Vagina (tissue), 2 donors: ENCODE results near the gene SLFN5. TPM values are rescaled to one million over a fixed set of nuclear protein-coding genes. Genes with fewer than 3 reads are reported as not detected.

Experiments used
- DNase-seq, 2 donors: peaks; one replicate each; pipeline ENCODE4 v3.0.0-alpha.2; 2017; ENCODE audit errors: extremely low spot score in 2 of 2
- H3K27ac ChIP-seq: fragments of 200-600 bp; sonication (generic); one replicate; pipeline ENCODE4 v1.5.1; 2019
- H3K27me3 ChIP-seq: fragments of 200-600 bp; sonication (generic); one replicate; pipeline ENCODE4 v1.5.1; 2019
- H3K36me3 ChIP-seq, 2 donors: fragments of 200-600 bp; sonication (generic); one replicate each; pipeline ENCODE4 v1.5.1; 2017 to 2019
- H3K4me1 ChIP-seq: fragments of 200-600 bp; sonication (generic); one replicate; pipeline ENCODE4 v1.5.1; 2019
- H3K4me3 ChIP-seq, 2 donors: fragments of 200-600 bp; sonication (generic); 1 replicate in 1 of 2; 2 replicates in 1 of 2; pipeline ENCODE4 v1.5.1; 2016 to 2019
- H3K9me3 ChIP-seq: fragments of 200-600 bp; sonication (generic); one replicate; pipeline ENCODE4 v1.5.1; 2019
- CTCF ChIP-seq, 3 experiments: fragments of 450-650 bp in 2 of 3; fragments of 200-600 bp in 1 of 3; sonication (generic) in 1 of 3; IDR thresholded peaks; one replicate each; pipeline ENCODE4 v1.5.1; 2017 to 2019; ENCODE audit warnings: antibody characterized with exemption in 3 of 3, mild to moderate bottlenecking in 2 of 3, moderate library complexity in 2 of 3
- POLR2A ChIP-seq, 2 donors: fragments of 450-650 bp; IDR thresholded peaks; one replicate each; pipeline ENCODE4 v1.6.1; 2017; ENCODE audit warnings: antibody characterized with exemption in 2 of 2, mild to moderate bottlenecking in 2 of 2, moderate library complexity in 2 of 2
- POLR2AphosphoS5 ChIP-seq, 2 donors: sonication (generic); formaldehyde crosslinking; IDR thresholded peaks; one replicate each; pipeline ENCODE4 v1.9.0; 2017; ENCODE audit warnings: antibody characterized with exemption in 2 of 2, mild to moderate bottlenecking in 2 of 2, low read depth in 1 of 2; ENCODE audit not compliant: insufficient read depth in 1 of 2
- intact Hi-C: fragments of 100-400 bp; cut with DNase I; formaldehyde crosslinking; loops from one replicate; pipeline ENCODE4 v1.15.1; 2023
- total RNA-seq: library from RNA; depleted of rRNA; stranded (reverse); fragments of >200 nt; gene quantifications from one replicate; pipeline ENCODE4 v1.2.3, GENCODE V29; 2016

SLFN5 gene
- total RNA-seq, 1 donor from 2014 or later: 27.7 TPM

- H3K27ac ChIP-seq: no peak overlapping the region
- H3K4me1 ChIP-seq: peaks cover 41% of the 10 kb centered on the region
- H3K27me3 ChIP-seq: no peaks in the 10 kb centered on the region
- TF ChIP-seq POLR2AphosphoS5 (IDR thresholded peaks at IDR 0.05; ENCODE audit: insufficient read depth in 1 of 2, low read depth in 1 of 2): no peak
- TF ChIP-seq POLR2A (IDR thresholded peaks at IDR 0.05): no peak
- no peak for TF ChIP-seq CTCF (IDR thresholded peaks at IDR 0.05)
- no peaks in the 10 kb centered on the region for H3K9me3 ChIP-seq
- intact Hi-C loops: no loop called here
- no peak overlapping the region for H3K4me3 ChIP-seq
- DNase-seq: no peak
- H3K36me3 ChIP-seq: peaks cover 0 to 1% of the 10 kb centered on the region in 2 donors
Measured at GRCh38 chr17:35252651-35253050, 9.8 kb downstream of the SLFN5 start.

- H3K36me3 ChIP-seq: peaks cover 0 to 4% of the 10 kb centered on the region in 2 donors
- H3K4me3 ChIP-seq: no peak overlapping the region
- DNase-seq: no peak
- intact Hi-C loops: no loop called here
- no peaks in the 10 kb centered on the region for H3K27me3 ChIP-seq
- H3K9me3 ChIP-seq: no peaks in the 10 kb centered on the region
- peak; percentile 34 to 94 for TF ChIP-seq POLR2AphosphoS5 (IDR thresholded peaks at IDR 0.05; ENCODE audit: insufficient read depth in 1 of 2, low read depth in 1 of 2)
- TF ChIP-seq CTCF (IDR thresholded peaks at IDR 0.05): no peak
- peaks cover 48% of the 10 kb centered on the region for H3K4me1 ChIP-seq
- H3K27ac ChIP-seq: peak overlapping the region; percentile 68
Measured at GRCh38 chr17:35254107-35254773, 11.4 kb downstream of the SLFN5 start.

- intact Hi-C loops: no loop called here
- Histone ChIP-seq H3K4me1 (peaks cover 48% of the 10 kb centered on the region), H3K27me3 (no peaks in the 10 kb centered on the region), H3K4me3 (no peak overlapping the region), H3K9me3 (no peaks in the 10 kb centered on the region), H3K27ac (no peak overlapping the region), H3K36me3 (peaks cover 0 to 10% of the 10 kb centered on the region in 2 donors)
- TF ChIP-seq POLR2AphosphoS5 (IDR thresholded peaks at IDR 0.05; ENCODE audit: insufficient read depth in 1 of 2, low read depth in 1 of 2): no peak
- TF ChIP-seq CTCF (IDR thresholded peaks at IDR 0.05): no peak
- no peak for TF ChIP-seq POLR2A (IDR thresholded peaks at IDR 0.05)
- no peak for DNase-seq
Measured at GRCh38 chr17:35255316-35255715, 12.4 kb downstream of the SLFN5 start.

- DNase-seq: no peak
- H3K4me3 ChIP-seq: no peak overlapping the region
- H3K27ac ChIP-seq: no peak overlapping the region
- peaks cover 0 to 17% of the 10 kb centered on the region in 2 donors for H3K36me3 ChIP-seq
- TF ChIP-seq POLR2A (IDR thresholded peaks at IDR 0.05) (no peak), POLR2AphosphoS5 (IDR thresholded peaks at IDR 0.05; ENCODE audit: insufficient read depth in 1 of 2, low read depth in 1 of 2) (no peak), CTCF (IDR thresholded peaks at IDR 0.05) (no peak)
- intact Hi-C loops: no loop called here
- H3K27me3 ChIP-seq: no peaks in the 10 kb centered on the region
- H3K4me1 ChIP-seq: peaks cover 48% of the 10 kb centered on the region
- H3K9me3 ChIP-seq: no peaks in the 10 kb centered on the region
Measured at GRCh38 chr17:35256629-35257028, 13.8 kb downstream of the SLFN5 start.

- TF ChIP-seq CTCF (IDR thresholded peaks at IDR 0.05) (no peak), POLR2AphosphoS5 (IDR thresholded peaks at IDR 0.05; ENCODE audit: insufficient read depth in 1 of 2, low read depth in 1 of 2) (peak in 1 of 2 donors; percentile 85)
- Histone ChIP-seq H3K4me1 (peaks cover 43% of the 10 kb centered on the region), H3K4me3 (no peak overlapping the region), H3K27ac (no peak overlapping the region), H3K36me3 (peaks cover 0 to 23% of the 10 kb centered on the region in 2 donors), H3K27me3 (no peaks in the 10 kb centered on the region), H3K9me3 (no peaks in the 10 kb centered on the region)
- no peak for DNase-seq
- intact Hi-C loops: no loop called here
Measured at GRCh38 chr17:35257208-35257659, 14.4 kb downstream of the SLFN5 start.
